ENCODE measurements around the gene SYNPO2.

DNA sequence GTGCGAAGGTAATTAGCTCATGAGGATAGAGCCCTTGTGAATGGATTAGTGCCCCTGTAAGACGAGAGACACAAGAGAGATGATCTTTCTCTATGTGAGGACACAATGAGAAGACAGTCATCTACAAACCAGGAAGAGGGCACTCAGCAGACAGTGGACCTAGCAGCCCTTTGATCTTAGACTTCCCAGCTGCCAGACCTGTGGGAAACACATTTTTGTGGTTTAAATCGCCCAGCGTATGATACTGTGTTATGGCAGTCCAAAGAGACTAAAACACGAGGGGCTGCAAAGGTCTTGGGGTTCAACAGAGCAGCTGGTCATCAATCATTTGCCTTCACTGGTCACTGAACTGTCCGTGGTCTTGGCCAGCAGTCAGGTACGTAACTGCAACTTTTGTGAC is 9.2 kb upstream of the SYNPO2 start:
- TF ChIP-seq, protein P1, sequence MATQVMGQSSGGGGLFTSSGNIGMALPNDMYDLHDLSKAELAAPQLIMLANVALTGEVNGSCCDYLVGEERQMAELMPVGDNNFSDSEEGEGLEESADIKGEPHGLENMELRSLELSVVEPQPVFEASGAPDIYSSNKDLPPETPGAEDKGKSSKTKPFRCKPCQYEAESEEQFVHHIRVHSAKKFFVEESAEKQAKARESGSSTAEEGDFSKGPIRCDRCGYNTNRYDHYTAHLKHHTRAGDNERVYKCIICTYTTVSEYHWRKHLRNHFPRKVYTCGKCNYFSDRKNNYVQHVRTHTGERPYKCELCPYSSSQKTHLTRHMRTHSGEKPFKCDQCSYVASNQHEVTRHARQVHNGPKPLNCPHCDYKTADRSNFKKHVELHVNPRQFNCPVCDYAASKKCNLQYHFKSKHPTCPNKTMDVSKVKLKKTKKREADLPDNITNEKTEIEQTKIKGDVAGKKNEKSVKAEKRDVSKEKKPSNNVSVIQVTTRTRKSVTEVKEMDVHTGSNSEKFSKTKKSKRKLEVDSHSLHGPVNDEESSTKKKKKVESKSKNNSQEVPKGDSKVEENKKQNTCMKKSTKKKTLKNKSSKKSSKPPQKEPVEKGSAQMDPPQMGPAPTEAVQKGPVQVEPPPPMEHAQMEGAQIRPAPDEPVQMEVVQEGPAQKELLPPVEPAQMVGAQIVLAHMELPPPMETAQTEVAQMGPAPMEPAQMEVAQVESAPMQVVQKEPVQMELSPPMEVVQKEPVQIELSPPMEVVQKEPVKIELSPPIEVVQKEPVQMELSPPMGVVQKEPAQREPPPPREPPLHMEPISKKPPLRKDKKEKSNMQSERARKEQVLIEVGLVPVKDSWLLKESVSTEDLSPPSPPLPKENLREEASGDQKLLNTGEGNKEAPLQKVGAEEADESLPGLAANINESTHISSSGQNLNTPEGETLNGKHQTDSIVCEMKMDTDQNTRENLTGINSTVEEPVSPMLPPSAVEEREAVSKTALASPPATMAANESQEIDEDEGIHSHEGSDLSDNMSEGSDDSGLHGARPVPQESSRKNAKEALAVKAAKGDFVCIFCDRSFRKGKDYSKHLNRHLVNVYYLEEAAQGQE (IDR thresholded peaks at IDR 0.05; ENCODE audit: insufficient read depth in 1 of 2, low read depth in 2 of 2, low read length in 2 of 2): no peak
- TF ChIP-seq POLR2AphosphoS5 (IDR thresholded peaks at IDR 0.05; ENCODE audit: low read depth, low read length): no peak
